GM12873 (cell line): ENCODE data around the gene EML5.

Source experiments
- CTCF ChIP-seq: IDR thresholded peaks from 2 replicates; pipeline ENCODE4 v1.5.1; 2012; ENCODE audit warnings: low read depth, mild to moderate bottlenecking, moderate library complexity, low read length, control low read depth; ENCODE audit not compliant: insufficient read depth; ENCODE audit errors: missing control alignments

Gene EML5

DNA sequence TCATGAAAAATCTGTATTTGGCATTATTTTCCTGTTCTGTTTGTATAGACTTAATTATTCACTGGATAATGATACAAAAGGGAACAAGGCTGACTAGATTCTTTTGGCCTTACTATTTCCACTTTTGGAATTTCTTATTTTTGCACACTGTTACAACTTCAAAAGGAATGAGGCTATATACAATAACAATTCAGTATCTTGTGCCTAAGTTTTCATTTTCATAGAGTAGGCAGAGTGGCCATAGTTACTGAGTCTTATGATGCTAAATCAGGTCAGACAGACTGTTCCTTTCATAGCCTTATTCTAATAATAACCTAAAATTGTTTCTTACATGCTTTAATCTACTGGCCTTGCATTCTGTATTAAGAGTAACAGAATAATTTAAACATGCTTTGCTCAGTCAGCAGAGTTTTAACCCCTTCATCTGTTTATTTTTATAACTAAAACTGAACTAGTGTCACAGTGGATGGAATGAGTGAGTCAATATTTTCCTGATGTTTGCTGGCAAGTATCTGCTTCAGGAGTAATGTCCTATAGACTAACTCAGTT is 42.2 kb upstream of the EML5 start:
- no peak for TF ChIP-seq CTCF

DNA sequence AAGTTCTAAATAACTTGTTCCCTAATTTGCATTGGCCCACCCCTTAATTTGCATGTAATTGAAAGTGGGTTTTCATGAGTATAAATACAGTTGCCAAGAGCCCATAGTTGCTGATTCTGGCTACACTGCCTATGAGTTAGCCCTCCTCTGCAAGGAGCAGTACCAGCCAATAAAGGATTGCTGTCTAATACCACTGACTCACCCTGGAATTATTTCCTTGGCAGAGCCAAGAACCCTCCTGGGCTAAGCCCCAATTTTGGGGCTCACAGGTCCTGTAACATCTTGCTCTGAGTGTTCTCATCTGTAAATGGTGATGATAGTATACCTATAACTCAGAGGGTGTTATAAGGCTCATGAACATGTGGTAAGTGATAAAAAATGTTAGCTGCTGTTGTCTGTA is 38.5 kb upstream of the EML5 start:
- TF ChIP-seq CTCF = no peak

DNA sequence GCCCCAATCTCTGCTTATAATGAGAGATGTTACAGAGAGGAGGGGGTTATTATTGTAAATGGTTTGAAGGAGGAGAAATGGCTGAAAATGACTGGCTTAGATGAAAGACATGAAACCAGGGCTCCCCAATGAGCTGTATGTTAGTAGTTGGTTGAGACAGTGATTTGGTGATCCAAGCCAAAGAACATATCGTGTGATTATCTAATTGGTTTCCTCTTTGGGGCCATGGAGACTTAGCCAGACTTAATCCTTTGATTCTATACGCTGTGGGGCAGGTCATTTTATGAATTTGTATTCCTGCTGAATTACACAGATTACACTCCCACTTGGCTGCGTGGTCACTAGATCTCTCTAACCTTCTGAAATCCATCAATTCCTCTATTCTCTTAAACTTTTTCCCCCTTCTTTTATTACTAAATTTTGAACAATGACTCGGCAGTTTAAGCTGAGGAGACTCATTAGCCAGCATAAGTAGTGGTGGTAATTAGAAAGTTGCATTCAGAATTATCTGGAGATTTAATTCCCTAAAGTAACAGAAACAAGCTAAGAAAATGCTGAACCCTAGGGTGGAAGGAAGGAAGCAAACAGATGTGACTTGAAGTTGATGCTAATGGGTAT is 37.0 kb upstream of the EML5 start:
- TF ChIP-seq CTCF = no peak

DNA sequence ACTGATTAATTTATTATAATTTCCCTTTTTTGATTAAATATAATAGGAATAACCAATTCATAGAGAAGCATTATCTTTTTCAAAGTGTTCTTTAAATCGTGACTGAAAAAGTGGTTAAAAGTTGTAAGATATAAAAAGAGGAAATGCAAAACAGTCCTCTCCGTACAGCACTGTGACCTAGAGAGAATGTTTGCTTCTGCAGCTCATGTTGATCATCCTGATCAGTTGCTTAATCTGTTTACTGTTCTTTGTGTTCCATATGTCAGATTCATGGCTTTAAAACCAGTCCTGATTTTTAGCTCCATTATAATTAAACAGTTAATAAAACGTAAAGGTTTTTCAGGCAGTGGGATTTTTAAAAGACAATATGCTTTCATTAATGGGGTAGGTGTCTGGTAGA is 36.4 kb upstream of the EML5 start:
- no peak for TF ChIP-seq CTCF

DNA sequence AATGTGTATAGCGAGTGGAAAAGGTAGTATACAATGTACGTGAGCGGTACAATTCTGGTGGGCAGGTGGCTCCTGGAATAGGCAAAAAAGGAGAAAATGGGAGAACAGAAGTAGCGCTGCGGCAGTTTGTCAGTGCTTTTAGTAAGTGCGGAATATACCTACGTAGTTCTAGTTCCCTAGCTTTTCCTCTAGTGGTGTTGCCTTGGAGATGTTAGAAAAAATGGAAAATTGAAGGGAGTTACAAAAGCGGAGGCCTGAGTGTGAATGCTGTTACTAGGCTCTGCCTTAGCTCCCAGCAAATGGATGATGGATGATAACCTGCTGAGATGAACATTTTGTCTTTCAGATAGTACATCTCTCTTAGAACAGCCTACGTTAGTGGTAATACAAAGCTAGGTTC is 32.8 kb upstream of the EML5 start:
- TF ChIP-seq CTCF = no peak

DNA sequence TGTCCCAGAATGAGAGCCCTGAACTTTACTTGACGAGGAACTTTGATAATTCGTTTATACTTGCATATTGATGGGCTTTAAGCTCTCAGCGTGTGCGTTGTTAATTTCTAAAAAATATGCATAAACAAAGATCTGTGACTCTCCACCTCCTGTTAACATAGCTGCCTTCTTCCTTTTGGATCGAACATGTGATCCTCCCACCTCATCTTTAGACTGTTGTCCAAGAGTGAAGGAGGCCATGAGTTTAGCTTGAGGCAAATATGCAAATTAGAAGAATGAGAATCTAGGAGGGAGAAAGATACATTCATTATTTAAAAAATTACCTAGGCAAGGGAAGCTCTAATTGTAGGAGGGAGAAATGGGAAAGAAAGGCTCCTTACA is 32.3 kb upstream of the EML5 start:
- TF ChIP-seq CTCF = no peak

- TF ChIP-seq CTCF = no peak
Measured at GRCh38 chr14:88824314-88825077, 31.7 kb upstream of the EML5 start, which contains the start of gene TTC8. Gene TTC8, plus strand, starts transcription at chr14:88824651. Its CDS starts 57 bp downstream, at chr14:88824708.
